NCI-H510A (cell line): Measurements from ENCODE around the gene GATAD2B.
"Not testable (repeated sequence)": the region's sequence is repeated elsewhere in the genome, so short reads cannot be mapped to it uniquely, and the experiment has no call there.

Source experiments
- DNase-seq: peaks from one replicate; lab custom pipeline; 2025; lab: John Stamatoyannopoulos, UW

Gene GATAD2B

GRCh38 chr1:153888533-153888932, 34.2 kb downstream of the GATAD2B start:
- DNase-seq = no peak

DNA sequence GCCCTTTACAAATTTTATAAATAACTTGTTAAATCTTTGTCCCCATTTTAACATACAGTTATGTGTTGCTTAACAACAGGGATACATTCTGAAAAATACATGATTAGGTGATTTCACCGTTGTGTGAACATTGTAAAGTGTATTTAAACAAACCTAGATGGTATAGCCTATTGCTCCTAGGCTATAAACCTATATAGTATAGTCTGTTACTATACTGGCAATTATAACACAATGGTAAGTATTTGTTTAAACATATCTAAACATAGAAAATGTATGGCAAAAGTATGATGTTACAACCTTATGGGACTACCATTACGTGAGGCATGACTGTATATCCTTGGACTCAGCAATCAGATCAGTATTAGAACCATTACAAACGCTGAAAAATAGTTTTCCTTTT, 36.6 kb downstream of the GATAD2B start:
- no peak for DNase-seq

DNA sequence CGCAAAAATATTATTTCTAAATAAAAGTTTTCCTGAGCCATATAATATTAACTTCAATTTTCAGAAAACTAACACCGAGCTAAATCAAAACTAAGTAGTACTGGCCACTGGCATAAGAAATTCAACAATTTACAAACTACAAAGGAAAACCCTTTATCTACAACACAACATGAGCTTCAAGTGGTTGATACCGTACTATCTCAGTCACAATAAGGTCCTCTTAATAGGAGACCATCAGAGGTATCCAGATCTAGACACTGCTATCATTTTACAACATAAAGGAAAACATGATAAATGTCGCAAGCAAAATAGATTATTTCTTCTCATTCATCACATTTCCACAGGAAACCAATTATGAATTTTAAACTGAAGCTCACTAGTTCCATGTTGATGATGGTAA, 39.5 kb downstream of the GATAD2B start:
- no peak for DNase-seq

GRCh38 chr1:153882296-153882912, 40.4 kb downstream of the GATAD2B start:
- DNase-seq = no peak

- DNase-seq = peak; percentile 63
Observed at GRCh38 chr1:153881751-153882150, 41.0 kb downstream of the GATAD2B start.

DNA sequence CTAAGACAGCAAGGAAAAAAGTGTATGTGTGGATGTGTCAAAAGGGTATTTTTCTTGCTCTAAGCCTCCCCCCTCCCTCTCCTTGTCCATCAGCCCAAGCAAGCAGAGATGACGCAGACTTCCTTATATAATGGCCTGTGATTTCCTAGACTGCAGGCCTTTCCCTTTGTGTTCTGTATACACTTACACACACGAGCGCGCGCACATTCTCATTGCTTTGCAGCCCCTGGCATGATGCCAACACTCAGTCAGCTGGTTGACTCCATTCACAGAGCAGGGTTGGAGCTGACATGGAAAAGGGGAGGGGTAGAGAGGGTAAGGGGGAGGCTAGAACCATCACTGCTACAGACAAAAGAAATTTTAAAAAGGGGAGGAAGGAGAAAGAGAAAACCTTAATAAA, 41.8 kb downstream of the GATAD2B start:
- DNase-seq = peak; percentile 97

- DNase-seq = no peak
Observed at GRCh38 chr1:153880024-153880423, 42.7 kb downstream of the GATAD2B start.

DNA sequence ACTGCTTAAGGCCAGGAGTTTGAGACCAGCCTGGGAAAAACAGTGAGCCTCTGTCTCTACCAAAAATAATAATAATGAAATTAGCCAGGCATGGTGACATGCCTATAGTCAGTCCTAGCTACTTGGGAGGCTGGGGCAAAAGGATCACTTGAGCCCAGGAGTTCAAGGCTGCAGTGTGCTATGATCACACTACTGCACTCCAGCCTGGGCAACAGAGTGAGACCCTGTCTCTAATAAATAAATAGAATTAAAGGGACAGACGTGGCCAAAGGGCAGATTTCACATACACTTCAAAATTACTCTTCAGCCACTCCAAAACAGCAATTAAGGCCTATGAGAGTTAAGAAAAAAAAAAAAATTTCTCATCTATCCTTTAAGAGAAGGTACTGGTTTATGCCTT, 45.7 kb downstream of the GATAD2B start:
- DNase-seq = no peak

DNA sequence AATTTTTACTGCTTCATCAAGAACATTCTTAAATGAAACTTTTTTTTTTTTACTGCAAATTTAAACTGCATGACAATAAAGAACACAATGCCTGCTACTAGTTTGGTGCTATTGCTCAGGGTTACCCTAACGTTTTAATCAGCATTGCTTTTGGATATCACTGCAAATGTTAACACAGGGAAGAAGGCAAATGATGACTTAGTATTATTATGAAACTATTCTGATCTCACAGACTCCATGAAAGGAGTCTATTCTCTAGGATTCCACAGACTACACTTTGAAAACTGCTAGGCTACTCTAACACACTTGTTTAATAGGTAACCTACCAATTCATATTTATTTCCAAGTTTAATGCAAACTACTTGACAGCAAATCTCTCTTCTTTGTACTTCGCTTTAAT, 49.8 kb downstream of the GATAD2B start:
- DNase-seq = no peak

GRCh38 chr1:153872331-153872730, 50.4 kb downstream of the GATAD2B start:
- DNase-seq = no peak

GRCh38 chr1:153869486-153869885, 53.3 kb downstream of the GATAD2B start:
- no peak for DNase-seq

- no peak for DNase-seq
Observed at GRCh38 chr1:153866045-153866850, 56.5 kb downstream of the GATAD2B start.

DNA sequence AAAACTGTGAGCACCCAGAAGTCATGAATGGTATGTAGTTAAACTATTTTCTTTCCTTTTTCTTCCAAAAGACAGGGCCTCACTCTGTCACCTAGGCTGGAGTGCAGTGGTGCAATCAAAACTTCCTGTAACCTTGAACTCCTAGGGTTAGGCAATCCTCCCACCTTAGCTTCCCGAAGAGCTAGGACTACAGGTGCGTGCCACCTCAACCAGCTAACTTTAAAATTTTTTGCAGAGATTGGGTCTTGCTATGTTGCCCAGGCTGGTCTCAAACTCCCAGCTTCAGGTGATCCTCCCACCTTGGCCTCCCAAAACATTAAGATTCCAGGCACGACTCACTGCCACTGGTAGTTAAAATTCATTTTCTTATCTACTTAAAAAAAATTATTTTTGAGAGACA, 62.5 kb downstream of the GATAD2B start:
- DNase-seq = no peak

DNA sequence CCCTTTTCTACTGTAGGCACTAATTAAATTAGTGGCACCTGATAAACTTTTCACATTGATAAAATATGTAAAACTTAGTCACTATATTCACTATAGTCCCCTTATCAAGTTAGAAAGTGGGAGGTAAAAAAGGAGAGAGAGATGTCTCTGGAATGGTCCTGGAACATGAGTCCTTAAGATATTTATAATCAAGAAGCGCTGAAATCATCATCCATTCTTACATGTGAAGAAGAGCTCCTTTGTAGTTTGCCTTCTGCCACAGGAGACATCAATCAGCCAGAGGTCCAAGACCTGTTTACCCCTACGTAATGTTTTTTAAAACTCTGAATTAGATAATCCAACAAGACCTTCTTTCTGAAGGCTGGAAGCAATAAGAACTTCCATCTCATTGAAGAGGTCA, 65.3 kb downstream of the GATAD2B start:
- no peak for DNase-seq

DNA sequence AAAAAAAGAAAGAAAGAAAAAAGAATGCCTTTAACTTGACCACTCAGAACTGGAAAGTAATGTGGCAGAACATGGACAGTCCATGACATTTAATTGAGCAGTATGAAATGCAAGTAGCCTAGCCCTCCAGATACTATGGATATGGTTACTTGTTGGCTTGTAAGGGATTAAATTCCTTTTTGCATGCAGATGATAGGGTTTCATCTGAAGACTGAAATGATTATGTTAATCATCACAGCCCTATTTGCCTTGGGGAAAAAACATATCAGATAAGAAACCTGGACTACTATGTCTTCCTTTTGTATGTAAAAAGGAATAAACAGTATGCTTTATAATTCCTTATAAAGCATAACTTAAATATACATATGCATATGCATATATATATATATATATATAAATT, 66.0 kb downstream of the GATAD2B start:
- DNase-seq = no peak

- no peak for DNase-seq
Observed at GRCh38 chr1:153852170-153852569, 70.6 kb downstream of the GATAD2B start.

DNA sequence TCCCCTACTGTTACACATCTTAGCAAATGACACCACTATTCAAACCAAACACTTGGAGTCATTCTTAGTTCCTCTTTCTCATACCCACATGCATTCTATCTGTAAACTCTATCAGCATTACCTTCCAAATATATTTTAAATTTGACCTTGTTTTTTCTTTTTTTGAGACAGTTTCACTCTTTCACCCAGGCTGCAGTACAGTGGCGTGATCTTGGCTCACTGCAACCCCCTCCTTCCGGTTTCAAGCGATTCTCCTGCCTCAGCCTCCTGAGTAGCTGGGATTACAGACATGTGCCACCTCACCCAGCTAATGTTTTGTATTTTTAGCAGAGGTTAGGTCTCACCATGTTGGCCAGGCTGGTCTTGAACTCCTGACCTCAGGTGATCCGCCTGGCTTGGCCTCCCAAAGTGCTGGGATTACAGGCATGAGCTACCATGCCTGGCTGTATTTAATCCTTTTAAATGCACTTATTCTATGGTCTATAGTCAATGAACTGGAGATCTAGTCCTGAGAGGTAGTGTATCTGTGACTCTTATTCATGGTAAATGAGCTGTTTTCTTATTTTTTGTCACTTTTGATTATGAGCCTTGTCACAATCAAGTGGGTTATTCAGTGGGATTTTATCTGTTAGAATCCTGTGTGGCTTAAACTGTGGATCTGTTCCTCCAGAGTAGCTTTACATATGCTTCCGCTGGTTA, 73.1 kb downstream of the GATAD2B start:
- no peak for DNase-seq

DNA sequence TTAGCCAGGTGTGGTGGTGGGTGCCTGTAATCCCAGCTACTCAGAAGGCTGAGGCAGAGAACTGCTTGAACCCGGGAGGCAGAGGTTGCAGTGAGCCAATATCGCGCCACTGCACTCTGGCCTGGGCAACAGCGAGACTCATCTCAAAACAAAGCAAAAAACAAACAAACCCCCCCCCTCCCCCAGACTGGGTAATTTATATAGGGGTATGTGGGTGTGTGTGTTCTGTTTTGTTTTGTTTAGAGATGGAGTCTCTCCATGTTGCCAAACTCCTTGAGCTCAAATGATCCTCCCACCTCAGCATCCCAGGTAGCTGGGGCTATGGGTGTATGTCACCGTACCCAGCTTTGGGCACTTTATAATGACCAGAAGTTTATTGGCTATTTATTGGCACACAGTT, 74.0 kb downstream of the GATAD2B start:
- DNase-seq = no peak

- no peak for DNase-seq
Observed at GRCh38 chr1:153845158-153845557, 77.6 kb downstream of the GATAD2B start.

DNA sequence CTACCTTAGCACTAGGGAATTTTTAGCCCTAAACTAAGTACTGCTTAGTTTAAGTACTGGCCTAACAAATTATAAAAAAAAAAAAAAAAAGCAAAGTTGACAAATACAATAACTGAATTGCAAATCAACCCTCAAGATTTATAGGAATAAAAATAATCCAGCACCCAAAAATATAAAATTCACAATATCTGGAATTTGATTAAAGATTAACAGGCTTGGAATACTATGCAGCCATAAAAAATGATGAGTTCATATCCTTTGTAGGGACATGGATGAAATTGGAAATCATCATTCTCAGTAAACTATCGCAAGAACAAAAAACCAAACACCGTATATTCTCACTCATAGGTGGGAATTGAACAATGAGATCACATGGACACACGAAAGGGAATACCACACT, 78.4 kb downstream of the GATAD2B start:
- DNase-seq = not testable (repeated sequence)

- no peak for DNase-seq
Observed at GRCh38 chr1:153842006-153842471, 80.7 kb downstream of the GATAD2B start.

DNA sequence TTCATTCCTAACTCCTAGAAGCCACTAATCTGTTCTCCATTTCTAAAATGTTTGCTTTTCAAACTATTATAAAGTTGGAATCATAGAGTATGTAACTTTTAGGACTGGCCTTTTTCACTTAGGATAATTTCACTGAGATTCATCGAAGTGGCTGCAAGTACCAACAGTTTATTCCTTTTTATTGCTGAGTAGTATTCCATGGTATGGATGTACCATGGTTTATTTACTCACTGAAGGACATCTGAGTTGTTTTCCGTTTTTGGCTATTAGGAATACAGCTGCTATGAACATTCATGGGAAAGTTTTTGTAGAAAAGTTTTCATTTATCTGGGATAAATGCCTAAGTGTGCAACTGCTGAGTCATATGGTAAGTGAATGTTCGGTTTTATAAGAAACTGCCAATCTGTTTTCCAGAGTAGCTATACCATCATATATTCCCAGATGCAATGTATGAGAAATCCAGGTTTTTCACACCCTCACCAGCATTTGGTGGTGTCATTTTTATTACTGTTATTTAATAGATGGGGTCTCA, 81.2 kb downstream of the GATAD2B start:
- no peak for DNase-seq

GRCh38 chr1:153840774-153841173, 82.0 kb downstream of the GATAD2B start:
- DNase-seq = not testable (repeated sequence)
